ENCODE measurements around the gene ZBTB7A. TPM values are rescaled to one million over a fixed set of nuclear protein-coding genes. Genes with fewer than 3 reads are reported as not detected.
A peak's percentile ranks its signal among the peaks of the same experiment; 100 is the strongest.

The ZBTB7A gene
- polyA plus RNA-seq, 4 donors, result 14.3 to 35.6 (median 21.9) TPM

DNA sequence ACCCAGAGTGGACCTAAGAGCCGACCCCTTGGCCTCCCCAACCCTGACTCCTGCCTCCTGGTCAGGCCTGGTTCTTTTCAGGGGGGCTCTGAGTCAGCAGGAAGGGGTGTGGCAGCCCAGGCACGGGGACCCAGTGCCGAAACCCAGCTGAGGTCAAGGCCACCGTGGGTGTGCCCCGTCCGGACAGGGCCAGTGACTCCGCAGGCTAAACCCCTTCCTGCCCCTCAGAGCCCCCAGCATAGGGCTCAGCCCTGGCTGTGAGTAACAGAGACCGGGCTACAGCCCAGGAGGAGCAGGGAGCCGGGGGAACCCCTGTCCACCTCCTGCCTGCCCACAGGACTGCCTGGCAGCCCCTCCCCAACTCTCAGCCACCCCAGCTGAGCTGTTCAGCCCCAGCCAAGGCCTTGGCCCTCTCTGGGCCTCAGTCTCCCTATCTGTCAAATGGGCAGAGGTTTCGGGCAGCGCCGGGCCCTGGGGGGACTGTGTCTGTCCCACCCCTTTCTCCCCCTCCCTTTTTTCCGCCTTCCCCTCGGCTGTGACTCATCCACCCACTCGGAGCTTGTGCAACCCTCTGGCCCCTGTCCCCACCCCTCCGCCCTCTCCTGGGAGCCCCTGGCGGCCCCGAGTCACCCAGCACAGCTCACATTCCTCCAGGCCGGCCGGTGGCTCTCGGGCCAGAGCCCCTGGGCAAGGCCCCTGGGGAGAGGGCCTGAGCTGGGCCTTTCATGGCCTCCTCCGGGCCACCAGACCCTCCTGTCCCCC is 8.6 kb downstream of the ZBTB7A start:
- Histone ChIP-seq H3K9me3 (ENCODE audit: control insufficient read depth in 2 of 2, insufficient read depth in 1 of 2, low read depth in 1 of 2, low read length in 1 of 2) (no peaks in the 10 kb centered on the region), H3K27ac (ENCODE audit: low read depth in 1 of 3, low read length in 2 of 3) (peak overlapping the region; percentile 89 to 100 (median 98)), H3K36me3 (ENCODE audit: control insufficient read depth in 3 of 3, insufficient read depth in 2 of 3, low read depth in 1 of 3, low read length in 3 of 3) (peaks cover 10 to 92% (median 12%) of the 10 kb centered on the region in 3 donors), H3K27me3 (ENCODE audit: control insufficient read depth in 3 of 3, insufficient read depth in 3 of 3, low read length in 3 of 3) (no peaks in the 10 kb centered on the region), H3K4me3 (ENCODE audit: low read depth in 1 of 3, low read length in 3 of 3) (peak overlapping the region; percentile 30 to 95 (median 92)), H3K4me1 (ENCODE audit: control insufficient read depth in 3 of 3, insufficient read depth in 2 of 3, low read depth in 1 of 3, low read length in 2 of 3) (peaks cover 0 to 61% (median 15%) of the 10 kb centered on the region in 3 donors)
- WGBS, 3 donors, result 21 to 26% (median 22%) methylated on average over 21 to 22 of the region's 22 CpGs
- DNase-seq (peak; percentile 81 to 92), FAIRE-seq (no peak)

DNA sequence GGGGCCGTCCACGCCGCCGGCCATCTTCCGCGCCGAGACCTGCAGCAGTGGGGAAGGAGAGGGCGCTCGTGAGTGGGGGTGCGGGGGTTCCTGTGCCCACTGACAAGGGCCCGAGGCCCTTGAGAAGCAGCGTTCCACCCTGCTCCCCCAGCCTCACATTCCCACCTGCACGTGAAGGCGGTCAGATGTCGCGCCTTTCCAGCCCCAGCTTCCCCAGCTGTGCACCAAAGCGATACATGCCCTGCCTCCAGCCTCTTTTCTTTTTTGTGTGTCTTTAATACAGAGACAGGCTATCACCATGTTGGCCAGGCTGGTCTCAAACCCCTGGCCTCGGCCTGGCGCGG is 11.5 kb downstream of the ZBTB7A start:
- 94 to 95% (median 94%) methylated on average over 20 of the region's 20 CpGs for WGBS, 3 donors
- peaks cover 10 to 89% (median 13%) of the 10 kb centered on the region in 3 donors for H3K36me3 ChIP-seq (ENCODE audit: control insufficient read depth in 3 of 3, insufficient read depth in 2 of 3, low read depth in 1 of 3, low read length in 3 of 3)
- no peak for FAIRE-seq
- H3K4me1 ChIP-seq (ENCODE audit: control insufficient read depth in 3 of 3, insufficient read depth in 2 of 3, low read depth in 1 of 3, low read length in 2 of 3), result peaks cover 2 to 51% (median 11%) of the 10 kb centered on the region in 3 donors
- no peak for DNase-seq
- H3K4me3 ChIP-seq (ENCODE audit: low read depth in 1 of 3, low read length in 3 of 3), result no peak overlapping the region
- H3K27ac ChIP-seq (ENCODE audit: low read depth in 1 of 3, low read length in 2 of 3), result peak overlapping the region in 1 of 3 donors; percentile 97
- no peaks in the 10 kb centered on the region for H3K27me3 ChIP-seq (ENCODE audit: control insufficient read depth in 3 of 3, insufficient read depth in 3 of 3, low read length in 3 of 3)
- peaks cover 0 to 3% of the 10 kb centered on the region in 2 donors for H3K9me3 ChIP-seq (ENCODE audit: control insufficient read depth in 2 of 2, insufficient read depth in 1 of 2, low read depth in 1 of 2, low read length in 1 of 2)

GRCh38 chr19:4054441-4055208 is 12.1 kb downstream of the ZBTB7A start:
- H3K27me3 ChIP-seq (ENCODE audit: control insufficient read depth in 3 of 3, insufficient read depth in 3 of 3, low read length in 3 of 3), result no peaks in the 10 kb centered on the region
- FAIRE-seq, result no peak
- H3K9me3 ChIP-seq (ENCODE audit: control insufficient read depth in 2 of 2, insufficient read depth in 1 of 2, low read depth in 1 of 2, low read length in 1 of 2), result peaks cover 0 to 3% of the 10 kb centered on the region in 2 donors
- H3K36me3 ChIP-seq (ENCODE audit: control insufficient read depth in 3 of 3, insufficient read depth in 2 of 3, low read depth in 1 of 3, low read length in 3 of 3), result peaks cover 11 to 92% (median 13%) of the 10 kb centered on the region in 3 donors
- H3K27ac ChIP-seq (ENCODE audit: low read depth in 1 of 3, low read length in 2 of 3), result peak overlapping the region in 2 of 3 donors; percentile 93 to 97
- H3K4me1 ChIP-seq (ENCODE audit: control insufficient read depth in 3 of 3, insufficient read depth in 2 of 3, low read depth in 1 of 3, low read length in 2 of 3), result peaks cover 2 to 48% (median 11%) of the 10 kb centered on the region in 3 donors
- 67 to 95% (median 70%) methylated on average over 78 to 91 of the region's 91 CpGs for WGBS, 3 donors
- peak overlapping the region in 1 of 3 donors; percentile 0 for H3K4me3 ChIP-seq (ENCODE audit: low read depth in 1 of 3, low read length in 3 of 3)
- no peak for DNase-seq

DNA sequence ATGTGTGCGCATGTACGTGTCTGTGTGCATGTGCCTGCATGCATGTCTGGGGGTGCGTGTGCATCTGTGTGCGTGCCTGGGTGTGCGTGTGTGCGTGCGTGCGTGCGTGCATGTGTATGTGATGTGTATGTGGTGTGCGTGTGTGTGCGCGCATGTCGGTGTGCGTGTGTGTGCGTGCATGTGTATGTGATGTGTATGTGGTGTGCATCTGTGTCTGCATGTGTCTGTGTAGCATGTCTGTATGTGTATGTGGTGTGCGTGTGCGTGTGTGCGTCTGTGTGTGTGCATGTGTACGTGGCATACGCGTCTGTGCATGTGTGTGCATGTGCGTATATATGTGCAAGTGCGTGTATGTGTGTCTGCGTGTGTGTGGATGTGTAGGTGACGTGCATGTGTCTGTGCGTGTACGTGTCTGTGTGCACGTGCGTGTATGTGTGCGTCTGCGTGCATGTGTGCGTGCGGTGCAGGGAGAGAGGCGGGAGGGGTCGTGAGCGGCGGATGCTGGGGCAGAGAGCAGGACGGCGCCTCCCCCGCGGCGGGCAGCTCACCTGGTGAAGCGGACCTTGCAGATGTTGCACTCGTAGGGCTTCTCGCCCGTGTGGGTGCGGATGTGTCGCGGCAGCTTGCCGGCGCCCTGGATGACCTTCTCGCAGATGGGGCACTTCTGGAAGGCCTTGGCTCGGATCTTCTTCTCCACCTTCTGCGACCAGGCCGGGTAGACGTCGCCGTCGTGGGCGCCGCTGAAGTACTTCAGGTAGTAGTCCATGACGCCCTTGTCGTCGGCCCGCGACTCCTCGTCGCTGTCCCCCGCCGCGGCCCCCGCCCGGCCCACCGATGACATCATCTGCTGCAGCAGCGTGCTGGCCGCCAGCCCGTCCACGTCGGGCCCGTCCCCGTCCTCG is 13.0 kb downstream of the ZBTB7A start:
- H3K36me3 ChIP-seq (ENCODE audit: control insufficient read depth in 3 of 3, insufficient read depth in 2 of 3, low read depth in 1 of 3, low read length in 3 of 3), result peaks cover 13 to 92% (median 14%) of the 10 kb centered on the region in 3 donors
- 27 to 78% (median 54%) methylated on average over 77 to 82 of the region's 82 CpGs for WGBS, 3 donors
- H3K4me1 ChIP-seq (ENCODE audit: control insufficient read depth in 3 of 3, insufficient read depth in 2 of 3, low read depth in 1 of 3, low read length in 2 of 3), result peaks cover 2 to 38% (median 3%) of the 10 kb centered on the region in 3 donors
- FAIRE-seq (no peak), DNase-seq (peak in 1 of 2 donors; percentile 63)
- no peaks in the 10 kb centered on the region for H3K27me3 ChIP-seq (ENCODE audit: control insufficient read depth in 3 of 3, insufficient read depth in 3 of 3, low read length in 3 of 3)
- peak overlapping the region; percentile 92 to 97 (median 93) for H3K27ac ChIP-seq (ENCODE audit: low read depth in 1 of 3, low read length in 2 of 3)
- H3K4me3 ChIP-seq (ENCODE audit: low read depth in 1 of 3, low read length in 3 of 3), result peak overlapping the region in 2 of 3 donors; percentile 0 to 26
- peaks cover 0 to 3% of the 10 kb centered on the region in 2 donors for H3K9me3 ChIP-seq (ENCODE audit: control insufficient read depth in 2 of 2, insufficient read depth in 1 of 2, low read depth in 1 of 2, low read length in 1 of 2)

- peak overlapping the region; percentile 92 to 97 (median 93) for H3K27ac ChIP-seq (ENCODE audit: low read depth in 1 of 3, low read length in 2 of 3)
- H3K4me1 ChIP-seq (ENCODE audit: control insufficient read depth in 3 of 3, insufficient read depth in 2 of 3, low read depth in 1 of 3, low read length in 2 of 3), result peaks cover 0 to 32% (median 2%) of the 10 kb centered on the region in 3 donors
- peak in 1 of 2 donors; percentile 82 for DNase-seq
- peak overlapping the region in 2 of 3 donors; percentile 4 to 26 for H3K4me3 ChIP-seq (ENCODE audit: low read depth in 1 of 3, low read length in 3 of 3)
- WGBS, 3 donors, result 10 to 34% (median 14%) methylated on average over 13 of the region's 13 CpGs
- FAIRE-seq, result no peak
- H3K9me3 ChIP-seq (ENCODE audit: control insufficient read depth in 2 of 2, insufficient read depth in 1 of 2, low read depth in 1 of 2, low read length in 1 of 2), result peaks cover 0 to 3% of the 10 kb centered on the region in 2 donors
- peaks cover 15 to 93% (median 19%) of the 10 kb centered on the region in 3 donors for H3K36me3 ChIP-seq (ENCODE audit: control insufficient read depth in 3 of 3, insufficient read depth in 2 of 3, low read depth in 1 of 3, low read length in 3 of 3)
- H3K27me3 ChIP-seq (ENCODE audit: control insufficient read depth in 3 of 3, insufficient read depth in 3 of 3, low read length in 3 of 3), result no peaks in the 10 kb centered on the region
Observed at GRCh38 chr19:4052993-4053422, 13.7 kb downstream of the ZBTB7A start.

GRCh38 chr19:4052114-4052992 is 14.3 kb downstream of the ZBTB7A start:
- WGBS, 3 donors, result 13 to 47% (median 31%) methylated on average over 23 to 27 of the region's 27 CpGs
- Histone ChIP-seq H3K4me1 (ENCODE audit: control insufficient read depth in 3 of 3, insufficient read depth in 2 of 3, low read depth in 1 of 3, low read length in 2 of 3) (peaks cover 0 to 28% (median 2%) of the 10 kb centered on the region in 3 donors), H3K36me3 (ENCODE audit: control insufficient read depth in 3 of 3, insufficient read depth in 2 of 3, low read depth in 1 of 3, low read length in 3 of 3) (peaks cover 15 to 93% (median 23%) of the 10 kb centered on the region in 3 donors)

More at GRCh38 chr19:4052114-4052992, 14.3 kb downstream of the ZBTB7A start:
- H3K27me3 ChIP-seq (ENCODE audit: control insufficient read depth in 3 of 3, insufficient read depth in 3 of 3, low read length in 3 of 3), result no peaks in the 10 kb centered on the region
- H3K27ac ChIP-seq (ENCODE audit: low read depth in 1 of 3, low read length in 2 of 3), result peak overlapping the region; percentile 92 to 99 (median 98)
- H3K4me3 ChIP-seq (ENCODE audit: low read depth in 1 of 3, low read length in 3 of 3), result peak overlapping the region in 2 of 3 donors; percentile 26 to 35
- no peak for FAIRE-seq
- H3K9me3 ChIP-seq (ENCODE audit: control insufficient read depth in 2 of 2, insufficient read depth in 1 of 2, low read depth in 1 of 2, low read length in 1 of 2), result peaks cover 0 to 3% of the 10 kb centered on the region in 2 donors
- peak; percentile 94 to 98 for DNase-seq

Measured in small intestine (tissue), 7 donors.